ENCODE results near the gene VPS25.

The VPS25 gene

GRCh38 chr17:42792545-42792944 lies 19.3 kb downstream of the VPS25 start:
- H3K18ac ChIP-seq (ENCODE audit: low read depth in 1 of 2, low read length in 2 of 2): no peak overlapping the region
- no peak overlapping the region for H2BK120ac ChIP-seq (ENCODE audit: low read depth, low read length)
- H2BK12ac ChIP-seq (ENCODE audit: low read length in 2 of 2): no peak overlapping the region
- no peak overlapping the region for H3K23ac ChIP-seq (ENCODE audit: low read length in 2 of 2)
- no peak overlapping the region for H3K9ac ChIP-seq (ENCODE audit: low read length)
- no peak overlapping the region for H4K91ac ChIP-seq (ENCODE audit: low read length)
- no peak overlapping the region for H3K14ac ChIP-seq (ENCODE audit: low read length in 2 of 2)
- peaks cover 14% of the 10 kb centered on the region for H3K79me1 ChIP-seq (replicated peaks; ENCODE audit: low read length, poor library complexity, severe bottlenecking)
- no peak overlapping the region for H2BK15ac ChIP-seq (ENCODE audit: low read depth, poor library complexity, severe bottlenecking)
- no peak overlapping the region for H3K4me2 ChIP-seq (ENCODE audit: low read length, poor library complexity, severe bottlenecking)
- H3K4me1 ChIP-seq (ENCODE audit: control insufficient read depth, insufficient read depth, low read depth, low read length): peaks cover 10% of the 10 kb centered on the region
- H3K4ac ChIP-seq (ENCODE audit: low read depth in 1 of 2, low read length in 2 of 2): no peak overlapping the region
- peaks cover 15 to 44% of the 10 kb centered on the region in 2 experiments for H3K36me3 ChIP-seq (ENCODE audit: control insufficient read depth in 1 of 2, insufficient read depth in 2 of 2, low read depth in 1 of 2, low read length in 2 of 2)
- no peak for DNase-seq
- H2AK5ac ChIP-seq (ENCODE audit: low read length, severe bottlenecking): no peak overlapping the region
- H2AFZ ChIP-seq (ENCODE audit: low read depth, low read length): no peak overlapping the region
- no peak overlapping the region for H2BK5ac ChIP-seq (ENCODE audit: low read depth, low read length, poor library complexity, severe bottlenecking)
- 87% methylated on average over 5 of the region's 5 CpGs for WGBS
- no peak overlapping the region for H3K27ac ChIP-seq (ENCODE audit: low read length, poor library complexity, severe bottlenecking)
- H3K4me3 ChIP-seq (ENCODE audit: insufficient read depth in 1 of 2, low read depth in 1 of 2, low read length in 2 of 2): no peak overlapping the region
- H3K27me3 ChIP-seq (ENCODE audit: control insufficient read depth in 1 of 2, insufficient read depth in 1 of 2, low read length in 2 of 2): peaks cover 0 to 6% of the 10 kb centered on the region in 2 experiments
- H4K8ac ChIP-seq (ENCODE audit: low read length): no peak overlapping the region
- no peaks in the 10 kb centered on the region for H3K9me3 ChIP-seq (ENCODE audit: control insufficient read depth, low read length)

GRCh38 chr17:42795061-42795460 lies 21.8 kb downstream of the VPS25 start:
- no peak overlapping the region for H2BK120ac ChIP-seq (ENCODE audit: low read depth, low read length)
- H3K9me3 ChIP-seq (ENCODE audit: control insufficient read depth, low read length): no peaks in the 10 kb centered on the region
- H2BK12ac ChIP-seq (ENCODE audit: low read length in 2 of 2): no peak overlapping the region
- H3K23ac ChIP-seq (ENCODE audit: low read length in 2 of 2): peak overlapping the region in 1 of 2 experiments; percentile 23
- H3K4me1 ChIP-seq (ENCODE audit: control insufficient read depth, insufficient read depth, low read depth, low read length): peaks cover 19% of the 10 kb centered on the region
- peaks cover 18% of the 10 kb centered on the region for H3K79me1 ChIP-seq (replicated peaks; ENCODE audit: low read length, poor library complexity, severe bottlenecking)
- H3K4ac ChIP-seq (ENCODE audit: low read depth in 1 of 2, low read length in 2 of 2): no peak overlapping the region
- peaks cover 15 to 31% of the 10 kb centered on the region in 2 experiments for H3K36me3 ChIP-seq (ENCODE audit: control insufficient read depth in 1 of 2, insufficient read depth in 2 of 2, low read depth in 1 of 2, low read length in 2 of 2)
- no peaks in the 10 kb centered on the region for H3K27me3 ChIP-seq (ENCODE audit: control insufficient read depth in 1 of 2, insufficient read depth in 1 of 2, low read length in 2 of 2)
- DNase-seq: no peak
- no peak overlapping the region for H2AFZ ChIP-seq (ENCODE audit: low read depth, low read length)
- 94% methylated on average over 3 of the region's 4 CpGs for WGBS
- no peak overlapping the region for H2BK5ac ChIP-seq (ENCODE audit: low read depth, low read length, poor library complexity, severe bottlenecking)
- no peak overlapping the region for H3K4me3 ChIP-seq (ENCODE audit: insufficient read depth in 1 of 2, low read depth in 1 of 2, low read length in 2 of 2)
- H4K91ac ChIP-seq (ENCODE audit: low read length): no peak overlapping the region
- no peak overlapping the region for H3K14ac ChIP-seq (ENCODE audit: low read length in 2 of 2)
- H2BK15ac ChIP-seq (ENCODE audit: low read depth, poor library complexity, severe bottlenecking): no peak overlapping the region
- H4K8ac ChIP-seq (ENCODE audit: low read length): no peak overlapping the region
- H3K4me2 ChIP-seq (ENCODE audit: low read length, poor library complexity, severe bottlenecking): no peak overlapping the region
- no peak overlapping the region for H3K18ac ChIP-seq (ENCODE audit: low read depth in 1 of 2, low read length in 2 of 2)
- no peak overlapping the region for H3K9ac ChIP-seq (ENCODE audit: low read length)
- H2AK5ac ChIP-seq (ENCODE audit: low read length, severe bottlenecking): no peak overlapping the region
- no peak overlapping the region for H3K27ac ChIP-seq (ENCODE audit: low read length, poor library complexity, severe bottlenecking)

GRCh38 chr17:42795465-42795864 lies 22.2 kb downstream of the VPS25 start:
- H3K4ac ChIP-seq (ENCODE audit: low read depth in 1 of 2, low read length in 2 of 2): no peak overlapping the region
- H3K4me3 ChIP-seq (ENCODE audit: insufficient read depth in 1 of 2, low read depth in 1 of 2, low read length in 2 of 2): no peak overlapping the region
- H2AK5ac ChIP-seq (ENCODE audit: low read length, severe bottlenecking): no peak overlapping the region
- no peak overlapping the region for H3K4me2 ChIP-seq (ENCODE audit: low read length, poor library complexity, severe bottlenecking)
- H4K8ac ChIP-seq (ENCODE audit: low read length): no peak overlapping the region
- H3K14ac ChIP-seq (ENCODE audit: low read length in 2 of 2): no peak overlapping the region
- H3K9ac ChIP-seq (ENCODE audit: low read length): no peak overlapping the region
- H3K23ac ChIP-seq (ENCODE audit: low read length in 2 of 2): no peak overlapping the region
- WGBS: 96% methylated on average over 10 of the region's 10 CpGs
- H4K91ac ChIP-seq (ENCODE audit: low read length): no peak overlapping the region
- H3K4me1 ChIP-seq (ENCODE audit: control insufficient read depth, insufficient read depth, low read depth, low read length): peaks cover 19% of the 10 kb centered on the region
- peaks cover 15 to 29% of the 10 kb centered on the region in 2 experiments for H3K36me3 ChIP-seq (ENCODE audit: control insufficient read depth in 1 of 2, insufficient read depth in 2 of 2, low read depth in 1 of 2, low read length in 2 of 2)
- no peak overlapping the region for H2BK5ac ChIP-seq (ENCODE audit: low read depth, low read length, poor library complexity, severe bottlenecking)
- no peak overlapping the region for H3K27ac ChIP-seq (ENCODE audit: low read length, poor library complexity, severe bottlenecking)
- H2BK12ac ChIP-seq (ENCODE audit: low read length in 2 of 2): no peak overlapping the region
- no peaks in the 10 kb centered on the region for H3K9me3 ChIP-seq (ENCODE audit: control insufficient read depth, low read length)
- no peak overlapping the region for H2AFZ ChIP-seq (ENCODE audit: low read depth, low read length)
- DNase-seq: no peak
- H2BK120ac ChIP-seq (ENCODE audit: low read depth, low read length): no peak overlapping the region
- no peak overlapping the region for H2BK15ac ChIP-seq (ENCODE audit: low read depth, poor library complexity, severe bottlenecking)
- peaks cover 18% of the 10 kb centered on the region for H3K79me1 ChIP-seq (replicated peaks; ENCODE audit: low read length, poor library complexity, severe bottlenecking)
- H3K18ac ChIP-seq (ENCODE audit: low read depth in 1 of 2, low read length in 2 of 2): no peak overlapping the region
- no peaks in the 10 kb centered on the region for H3K27me3 ChIP-seq (ENCODE audit: control insufficient read depth in 1 of 2, insufficient read depth in 1 of 2, low read length in 2 of 2)

GRCh38 chr17:42796066-42796758 lies 23.0 kb downstream of the VPS25 start:
- H4K8ac ChIP-seq (ENCODE audit: low read length): no peak overlapping the region
- H3K27me3 ChIP-seq (ENCODE audit: control insufficient read depth in 1 of 2, insufficient read depth in 1 of 2, low read length in 2 of 2): no peaks in the 10 kb centered on the region
- peaks cover 18% of the 10 kb centered on the region for H3K79me1 ChIP-seq (replicated peaks; ENCODE audit: low read length, poor library complexity, severe bottlenecking)
- H3K4me2 ChIP-seq (ENCODE audit: low read length, poor library complexity, severe bottlenecking): no peak overlapping the region
- no peak overlapping the region for H3K4me3 ChIP-seq (ENCODE audit: insufficient read depth in 1 of 2, low read depth in 1 of 2, low read length in 2 of 2)
- H2BK15ac ChIP-seq (ENCODE audit: low read depth, poor library complexity, severe bottlenecking): no peak overlapping the region
- 99% methylated on average over 18 of the region's 18 CpGs for WGBS
- no peak overlapping the region for H3K23ac ChIP-seq (ENCODE audit: low read length in 2 of 2)
- no peak overlapping the region for H2BK120ac ChIP-seq (ENCODE audit: low read depth, low read length)
- no peak overlapping the region for H3K27ac ChIP-seq (ENCODE audit: low read length, poor library complexity, severe bottlenecking)
- H3K9ac ChIP-seq (ENCODE audit: low read length): no peak overlapping the region
- no peak overlapping the region for H2BK12ac ChIP-seq (ENCODE audit: low read length in 2 of 2)
- no peak overlapping the region for H3K4ac ChIP-seq (ENCODE audit: low read depth in 1 of 2, low read length in 2 of 2)
- no peak overlapping the region for H2AFZ ChIP-seq (ENCODE audit: low read depth, low read length)
- H2AK5ac ChIP-seq (ENCODE audit: low read length, severe bottlenecking): no peak overlapping the region
- DNase-seq: no peak
- H2BK5ac ChIP-seq (ENCODE audit: low read depth, low read length, poor library complexity, severe bottlenecking): no peak overlapping the region
- H3K36me3 ChIP-seq (ENCODE audit: control insufficient read depth in 1 of 2, insufficient read depth in 2 of 2, low read depth in 1 of 2, low read length in 2 of 2): peaks cover 15 to 24% of the 10 kb centered on the region in 2 experiments
- H4K91ac ChIP-seq (ENCODE audit: low read length): no peak overlapping the region
- H3K9me3 ChIP-seq (ENCODE audit: control insufficient read depth, low read length): no peaks in the 10 kb centered on the region
- H3K14ac ChIP-seq (ENCODE audit: low read length in 2 of 2): no peak overlapping the region
- peaks cover 19% of the 10 kb centered on the region for H3K4me1 ChIP-seq (ENCODE audit: control insufficient read depth, insufficient read depth, low read depth, low read length)
- H3K18ac ChIP-seq (ENCODE audit: low read depth in 1 of 2, low read length in 2 of 2): no peak overlapping the region

All from mesenchymal stem cell (in vitro differentiated cells and primary cell).